GM12872 (cell line): Measurements from ENCODE around the gene AGER.

Experiments used
- CTCF ChIP-seq: IDR thresholded peaks from 3 replicates; pipeline ENCODE4 v1.5.1; 2011; ENCODE audit warnings: low read depth, mild to moderate bottlenecking, low read length, moderate library complexity; ENCODE audit not compliant: insufficient read depth

Gene AGER

GRCh38 chr6:32167154-32167760 is 16.8 kb downstream of the AGER start:
- TF ChIP-seq CTCF: no peak

GRCh38 chr6:32166411-32167061 is 17.5 kb downstream of the AGER start:
- no peak for TF ChIP-seq CTCF

- TF ChIP-seq CTCF: no peak
Observed at GRCh38 chr6:32164295-32164694, 19.8 kb downstream of the AGER start, which contains the start of gene EGFL8. Gene EGFL8 (plus strand): TSS chr6:32164595. CDS start chr6:32166166, 1,571 bp downstream.

- TF ChIP-seq CTCF: no peak
Observed at GRCh38 chr6:32163559-32164258, 20.3 kb downstream of the AGER start.

GRCh38 chr6:32158052-32158451 is 26.0 kb downstream of the AGER start:
- no peak for TF ChIP-seq CTCF

- no peak for TF ChIP-seq CTCF
Observed at GRCh38 chr6:32156891-32157290, 27.2 kb downstream of the AGER start.

- TF ChIP-seq CTCF: peak; percentile 59
Observed at GRCh38 chr6:32154514-32155161, 29.4 kb downstream of the AGER start.
